Liver (tissue), 3 donors: Measurements from ENCODE around the gene DCC.

ENCODE experiments used
- FOXA1 ChIP-seq: IDR thresholded peaks from 2 replicates; pipeline ENCODE4 v1.6.1; 2016; ENCODE audit warnings: antibody characterized with exemption
- HNF4A ChIP-seq, 2 donors: conservative IDR thresholded peaks; 2 replicates each; pipeline ENCODE4 v1.6.1; 2016; ENCODE audit warnings: antibody characterized with exemption in 2 of 2, mild to moderate bottlenecking in 2 of 2
- RAD21 ChIP-seq, 2 donors: IDR thresholded peaks; 2 replicates each; pipeline ENCODE4 v1.6.1; 2016; ENCODE audit warnings: antibody characterized with exemption in 2 of 2, mild to moderate bottlenecking in 2 of 2
- RXRA ChIP-seq, 2 donors: IDR thresholded peaks; 2 replicates each; pipeline ENCODE4 v1.6.1; 2017 to 2018; ENCODE audit warnings: antibody characterized with exemption in 2 of 2, mild to moderate bottlenecking in 1 of 2
- YY1 ChIP-seq: IDR thresholded peaks from 2 replicates; pipeline ENCODE4 v1.6.1; 2016; ENCODE audit warnings: antibody characterized with exemption, mild to moderate bottlenecking
- TF ChIP-seq, protein P1 (sequence below): fragments of 150-350 bp; IDR thresholded peaks from 2 replicates; pipeline ENCODE4 v1.5.1; 2017; ENCODE audit warnings: improper control_type of control experiment, low read depth, low read length; ENCODE audit not compliant: missing input control
- TF ChIP-seq, protein P2 (sequence below): IDR thresholded peaks from 2 replicates; pipeline ENCODE4 v1.6.1; 2016; ENCODE audit warnings: antibody characterized with exemption
- TF ChIP-seq, protein P3 (sequence below): IDR thresholded peaks from 2 replicates; pipeline ENCODE4 v1.6.1; 2016; ENCODE audit warnings: antibody characterized with exemption
- TF ChIP-seq, protein P4 (sequence below): IDR thresholded peaks from 2 replicates; pipeline ENCODE4 v1.6.1; 2016; ENCODE audit warnings: antibody characterized with exemption, mild to moderate bottlenecking
- TF ChIP-seq, protein P5 (sequence below): IDR thresholded peaks from 2 replicates; pipeline ENCODE4 v1.6.1; 2016; ENCODE audit warnings: antibody characterized with exemption
- donor health status: healthy.
- donor health status: healthy.

DNA sequence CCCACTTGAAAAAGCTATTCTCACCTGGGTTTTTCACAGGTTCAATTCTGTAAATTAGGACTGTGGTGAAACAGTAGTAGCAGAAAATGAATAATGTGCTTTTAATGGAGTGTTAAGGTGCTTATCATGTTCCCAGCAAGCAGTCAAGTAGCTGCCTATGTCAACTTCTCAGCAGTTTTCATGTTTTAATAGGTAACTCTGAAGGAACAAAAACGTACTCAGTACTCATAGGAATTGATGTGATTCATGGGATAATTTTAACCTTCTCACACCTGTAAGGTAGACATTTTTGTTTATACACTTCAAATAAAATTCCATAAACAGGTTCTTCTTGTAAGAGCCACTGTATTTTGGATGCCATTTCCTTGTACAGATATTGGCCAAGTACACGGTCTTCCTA, 1082.9 kb downstream of the DCC start:
- TF ChIP-seq HNF4A (conservative IDR thresholded peaks at IDR 0.05) (no peak), RXRA (IDR thresholded peaks at IDR 0.05) (no peak), YY1 (no peak), RAD21 (IDR thresholded peaks at IDR 0.05) (no peak), FOXA1 (no peak)
- TF ChIP-seq, protein P1, sequence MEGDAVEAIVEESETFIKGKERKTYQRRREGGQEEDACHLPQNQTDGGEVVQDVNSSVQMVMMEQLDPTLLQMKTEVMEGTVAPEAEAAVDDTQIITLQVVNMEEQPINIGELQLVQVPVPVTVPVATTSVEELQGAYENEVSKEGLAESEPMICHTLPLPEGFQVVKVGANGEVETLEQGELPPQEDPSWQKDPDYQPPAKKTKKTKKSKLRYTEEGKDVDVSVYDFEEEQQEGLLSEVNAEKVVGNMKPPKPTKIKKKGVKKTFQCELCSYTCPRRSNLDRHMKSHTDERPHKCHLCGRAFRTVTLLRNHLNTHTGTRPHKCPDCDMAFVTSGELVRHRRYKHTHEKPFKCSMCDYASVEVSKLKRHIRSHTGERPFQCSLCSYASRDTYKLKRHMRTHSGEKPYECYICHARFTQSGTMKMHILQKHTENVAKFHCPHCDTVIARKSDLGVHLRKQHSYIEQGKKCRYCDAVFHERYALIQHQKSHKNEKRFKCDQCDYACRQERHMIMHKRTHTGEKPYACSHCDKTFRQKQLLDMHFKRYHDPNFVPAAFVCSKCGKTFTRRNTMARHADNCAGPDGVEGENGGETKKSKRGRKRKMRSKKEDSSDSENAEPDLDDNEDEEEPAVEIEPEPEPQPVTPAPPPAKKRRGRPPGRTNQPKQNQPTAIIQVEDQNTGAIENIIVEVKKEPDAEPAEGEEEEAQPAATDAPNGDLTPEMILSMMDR = no peak
- TF ChIP-seq, protein P2, sequence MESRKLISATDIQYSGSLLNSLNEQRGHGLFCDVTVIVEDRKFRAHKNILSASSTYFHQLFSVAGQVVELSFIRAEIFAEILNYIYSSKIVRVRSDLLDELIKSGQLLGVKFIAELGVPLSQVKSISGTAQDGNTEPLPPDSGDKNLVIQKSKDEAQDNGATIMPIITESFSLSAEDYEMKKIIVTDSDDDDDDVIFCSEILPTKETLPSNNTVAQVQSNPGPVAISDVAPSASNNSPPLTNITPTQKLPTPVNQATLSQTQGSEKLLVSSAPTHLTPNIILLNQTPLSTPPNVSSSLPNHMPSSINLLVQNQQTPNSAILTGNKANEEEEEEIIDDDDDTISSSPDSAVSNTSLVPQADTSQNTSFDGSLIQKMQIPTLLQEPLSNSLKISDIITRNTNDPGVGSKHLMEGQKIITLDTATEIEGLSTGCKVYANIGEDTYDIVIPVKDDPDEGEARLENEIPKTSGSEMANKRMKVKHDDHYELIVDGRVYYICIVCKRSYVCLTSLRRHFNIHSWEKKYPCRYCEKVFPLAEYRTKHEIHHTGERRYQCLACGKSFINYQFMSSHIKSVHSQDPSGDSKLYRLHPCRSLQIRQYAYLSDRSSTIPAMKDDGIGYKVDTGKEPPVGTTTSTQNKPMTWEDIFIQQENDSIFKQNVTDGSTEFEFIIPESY = no peak
- TF ChIP-seq, protein P3, sequence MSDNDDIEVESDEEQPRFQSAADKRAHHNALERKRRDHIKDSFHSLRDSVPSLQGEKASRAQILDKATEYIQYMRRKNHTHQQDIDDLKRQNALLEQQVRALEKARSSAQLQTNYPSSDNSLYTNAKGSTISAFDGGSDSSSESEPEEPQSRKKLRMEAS = no peak
- TF ChIP-seq, protein P4, sequence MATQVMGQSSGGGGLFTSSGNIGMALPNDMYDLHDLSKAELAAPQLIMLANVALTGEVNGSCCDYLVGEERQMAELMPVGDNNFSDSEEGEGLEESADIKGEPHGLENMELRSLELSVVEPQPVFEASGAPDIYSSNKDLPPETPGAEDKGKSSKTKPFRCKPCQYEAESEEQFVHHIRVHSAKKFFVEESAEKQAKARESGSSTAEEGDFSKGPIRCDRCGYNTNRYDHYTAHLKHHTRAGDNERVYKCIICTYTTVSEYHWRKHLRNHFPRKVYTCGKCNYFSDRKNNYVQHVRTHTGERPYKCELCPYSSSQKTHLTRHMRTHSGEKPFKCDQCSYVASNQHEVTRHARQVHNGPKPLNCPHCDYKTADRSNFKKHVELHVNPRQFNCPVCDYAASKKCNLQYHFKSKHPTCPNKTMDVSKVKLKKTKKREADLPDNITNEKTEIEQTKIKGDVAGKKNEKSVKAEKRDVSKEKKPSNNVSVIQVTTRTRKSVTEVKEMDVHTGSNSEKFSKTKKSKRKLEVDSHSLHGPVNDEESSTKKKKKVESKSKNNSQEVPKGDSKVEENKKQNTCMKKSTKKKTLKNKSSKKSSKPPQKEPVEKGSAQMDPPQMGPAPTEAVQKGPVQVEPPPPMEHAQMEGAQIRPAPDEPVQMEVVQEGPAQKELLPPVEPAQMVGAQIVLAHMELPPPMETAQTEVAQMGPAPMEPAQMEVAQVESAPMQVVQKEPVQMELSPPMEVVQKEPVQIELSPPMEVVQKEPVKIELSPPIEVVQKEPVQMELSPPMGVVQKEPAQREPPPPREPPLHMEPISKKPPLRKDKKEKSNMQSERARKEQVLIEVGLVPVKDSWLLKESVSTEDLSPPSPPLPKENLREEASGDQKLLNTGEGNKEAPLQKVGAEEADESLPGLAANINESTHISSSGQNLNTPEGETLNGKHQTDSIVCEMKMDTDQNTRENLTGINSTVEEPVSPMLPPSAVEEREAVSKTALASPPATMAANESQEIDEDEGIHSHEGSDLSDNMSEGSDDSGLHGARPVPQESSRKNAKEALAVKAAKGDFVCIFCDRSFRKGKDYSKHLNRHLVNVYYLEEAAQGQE = no peak
- TF ChIP-seq, protein P5, sequence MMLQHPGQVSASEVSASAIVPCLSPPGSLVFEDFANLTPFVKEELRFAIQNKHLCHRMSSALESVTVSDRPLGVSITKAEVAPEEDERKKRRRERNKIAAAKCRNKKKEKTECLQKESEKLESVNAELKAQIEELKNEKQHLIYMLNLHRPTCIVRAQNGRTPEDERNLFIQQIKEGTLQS = no peak
